Esophagus (tissue), 2 donors: ENCODE data around the gene KCNJ6. TPM values are rescaled to one million over a fixed set of nuclear protein-coding genes. Genes with fewer than 3 reads are reported as not detected.

Experiments
- H3K27ac ChIP-seq, 2 donors: one replicate each; pipeline ENCODE4 v1.5.1; 2013; ENCODE audit warnings: low read depth in 2 of 2, mild to moderate bottlenecking in 2 of 2, inconsistent platforms in 1 of 2, low read length in 1 of 2, moderate library complexity in 1 of 2
- H3K27me3 ChIP-seq, 2 donors: one replicate each; pipeline ENCODE4 v1.6.1; 2013; ENCODE audit warnings: low read length in 2 of 2, control low read depth in 1 of 2, mild to moderate bottlenecking in 1 of 2; ENCODE audit not compliant: insufficient read depth in 2 of 2, control insufficient read depth in 1 of 2
- H3K36me3 ChIP-seq, 2 donors: one replicate each; pipeline ENCODE4 v1.6.1; 2013; ENCODE audit warnings: low read length in 1 of 2; ENCODE audit not compliant: control insufficient read depth in 2 of 2, insufficient read depth in 2 of 2
- H3K4me1 ChIP-seq, 2 donors: one replicate each; pipeline ENCODE4 v1.6.1; 2013; ENCODE audit warnings: low read length in 1 of 2; ENCODE audit not compliant: control insufficient read depth in 2 of 2, insufficient read depth in 2 of 2
- H3K4me3 ChIP-seq, 2 donors: one replicate each; pipeline ENCODE4 v1.5.1; 2013; ENCODE audit warnings: low read length in 2 of 2, mild to moderate bottlenecking in 2 of 2, low read depth in 1 of 2, moderate library complexity in 1 of 2
- H3K9me3 ChIP-seq, 2 donors: one replicate each; pipeline ENCODE4 v1.6.1; 2013; ENCODE audit warnings: mild to moderate bottlenecking in 2 of 2, low read depth in 1 of 2, low read length in 1 of 2, moderate library complexity in 1 of 2; ENCODE audit not compliant: control insufficient read depth in 2 of 2, insufficient read depth in 1 of 2
- WGBS, 2 donors: extraction: QIAGEN DNeasy Blood & Tissue Kit; methylation state at CpG; one replicate each; pipeline ENCODE4 v1.1.7; 2013; 5-methylcytosine and 5-hydroxymethylcytosine counted together
- polyA plus RNA-seq, 2 donors: library from polyadenylated mRNA; stranded (reverse); fragments of 200-250 nt; gene quantifications; one replicate each; pipeline ENCODE4 v1.2.3, GENCODE V29; 2013
- donor health status: healthy with polysubstance abuse.
- donor health status: Bipolar disorder and iron deficiency.

KCNJ6 gene
- polyA plus RNA-seq, 2 donors = under 0.01 TPM; not detected in 1

DNA sequence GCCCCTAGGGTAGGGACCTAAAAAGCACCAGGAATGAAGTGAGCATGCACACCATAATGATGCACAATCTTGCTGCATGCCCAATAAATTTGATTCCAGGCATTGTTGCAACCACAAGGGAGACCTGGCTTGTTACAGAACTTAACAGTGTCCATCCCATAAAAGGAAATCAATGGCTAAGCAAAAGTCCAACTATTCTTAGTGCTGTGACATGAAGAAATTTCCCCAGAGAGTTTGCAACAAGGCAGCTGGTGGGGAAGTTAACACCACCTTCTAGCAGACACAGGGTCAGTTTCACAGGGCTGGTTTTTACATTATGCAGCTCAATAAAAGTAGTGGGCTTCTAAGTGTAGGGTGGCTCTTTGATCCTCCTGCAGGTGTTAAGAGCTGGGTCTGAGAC, 221.1 kb downstream of the KCNJ6 start:
- Histone ChIP-seq H3K4me3 (no peak overlapping the region), H3K27me3 (peaks cover 0 to 7% of the 10 kb centered on the region in 2 donors), H3K36me3 (no peaks in the 10 kb centered on the region), H3K4me1 (no peaks in the 10 kb centered on the region), H3K27ac (no peak overlapping the region), H3K9me3 (no peaks in the 10 kb centered on the region)

- 62 to 65% methylated on average over 3 of the region's 3 CpGs for WGBS, 2 donors
- peaks cover 0 to 3% of the 10 kb centered on the region in 2 donors for H3K27me3 ChIP-seq
Observed at GRCh38 chr21:37688952-37689659, 227.2 kb downstream of the KCNJ6 start.

GRCh38 chr21:37686991-37687810, 229.1 kb downstream of the KCNJ6 start:
- H3K9me3 ChIP-seq = no peaks in the 10 kb centered on the region
- no peaks in the 10 kb centered on the region for H3K4me1 ChIP-seq
- no peak overlapping the region for H3K4me3 ChIP-seq
- H3K27ac ChIP-seq = no peak overlapping the region
- no peaks in the 10 kb centered on the region for H3K27me3 ChIP-seq
- 62 to 71% methylated on average over 12 of the region's 12 CpGs for WGBS, 2 donors
- no peaks in the 10 kb centered on the region for H3K36me3 ChIP-seq

More at GRCh38 chr21:37688952-37689659, 227.2 kb downstream of the KCNJ6 start:
- H3K36me3 ChIP-seq = no peaks in the 10 kb centered on the region
- no peaks in the 10 kb centered on the region for H3K9me3 ChIP-seq
- no peak overlapping the region for H3K4me3 ChIP-seq
- no peaks in the 10 kb centered on the region for H3K4me1 ChIP-seq
- no peak overlapping the region for H3K27ac ChIP-seq

DNA sequence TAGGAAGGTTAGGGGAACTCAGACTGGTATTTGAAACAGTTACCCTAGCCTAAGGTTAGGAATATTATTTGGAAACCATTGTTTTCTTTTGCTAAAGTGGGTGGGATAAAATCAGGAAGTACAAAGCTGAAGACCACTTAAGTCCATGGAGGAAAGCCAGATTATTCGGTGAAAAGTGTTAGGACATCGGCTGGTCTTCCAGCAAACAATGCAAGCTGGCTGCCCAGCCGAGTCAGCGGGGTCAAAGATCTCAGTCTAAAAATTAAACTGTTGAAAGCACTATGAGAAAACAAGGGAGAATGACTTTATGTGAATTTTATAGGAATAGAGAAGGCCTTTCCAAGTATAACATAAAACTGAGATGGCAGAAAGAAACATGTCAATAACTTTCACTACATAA, 231.7 kb downstream of the KCNJ6 start:
- no peaks in the 10 kb centered on the region for H3K4me1 ChIP-seq
- 65 to 81% methylated on average over 4 of the region's 4 CpGs for WGBS, 2 donors

DNA sequence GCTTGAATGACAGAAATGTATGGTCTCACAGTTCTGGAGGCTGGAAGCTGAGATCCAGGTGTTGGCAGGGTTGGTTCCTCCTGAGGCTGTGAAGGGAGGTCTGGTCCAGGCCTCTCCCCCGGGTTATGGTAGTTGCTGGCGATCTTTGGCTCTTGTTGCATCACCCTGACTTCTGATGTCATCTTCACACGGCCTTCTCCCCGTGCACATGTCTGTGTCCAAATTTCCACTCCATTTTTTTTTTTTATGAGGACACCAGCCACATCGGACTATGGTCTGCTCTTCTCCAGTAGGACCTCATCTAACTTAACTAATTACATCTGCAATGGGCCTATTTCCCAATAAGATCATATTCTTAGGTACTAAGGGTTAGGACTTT, 232.2 kb downstream of the KCNJ6 start:
- Histone ChIP-seq H3K27me3 (no peaks in the 10 kb centered on the region), H3K9me3 (no peaks in the 10 kb centered on the region), H3K4me1 (no peaks in the 10 kb centered on the region), H3K27ac (no peak overlapping the region), H3K4me3 (no peak overlapping the region), H3K36me3 (no peaks in the 10 kb centered on the region)
- WGBS, 2 donors = 91 to 92% methylated on average over 5 of the region's 5 CpGs

More for the DNA sequence above, 231.7 kb downstream of the KCNJ6 start:
- Histone ChIP-seq H3K27ac (no peak overlapping the region), H3K4me3 (no peak overlapping the region), H3K36me3 (no peaks in the 10 kb centered on the region), H3K9me3 (no peaks in the 10 kb centered on the region), H3K27me3 (no peaks in the 10 kb centered on the region)

DNA sequence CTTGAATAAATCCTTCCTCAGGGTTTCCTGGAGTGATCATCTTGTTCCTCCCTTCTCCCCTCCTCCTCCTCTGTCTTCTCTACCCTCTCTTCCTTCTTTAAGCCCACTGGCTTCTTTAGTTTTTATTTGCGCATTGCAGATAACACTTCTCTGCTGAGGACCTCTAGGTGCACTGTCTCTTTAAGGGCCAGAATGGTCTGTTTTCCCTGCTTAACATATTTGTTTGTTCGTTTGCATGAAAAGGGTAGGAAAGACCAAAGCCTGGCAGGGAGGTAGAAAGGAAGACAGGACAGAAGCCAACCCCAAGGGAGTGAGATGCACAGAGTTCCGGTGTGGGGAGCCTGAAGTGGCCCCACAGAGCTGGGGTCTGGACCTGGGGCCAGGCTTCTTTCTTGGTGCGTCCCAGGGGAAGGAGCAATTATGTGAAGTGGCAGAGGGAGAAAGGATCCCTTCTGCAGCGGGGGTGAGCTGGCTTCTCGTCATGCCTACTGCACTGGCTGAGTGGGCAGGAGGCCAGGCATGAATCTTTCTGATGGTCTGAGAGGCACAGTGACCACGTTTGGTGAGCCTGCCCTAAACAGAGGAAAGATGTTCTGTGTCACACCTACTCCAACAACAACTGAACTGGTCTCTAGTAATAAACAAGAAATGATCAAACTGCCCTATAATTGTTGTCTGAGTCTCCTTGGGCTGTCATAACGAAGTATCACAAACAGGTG, 232.7 kb downstream of the KCNJ6 start:
- Histone ChIP-seq H3K36me3 (no peaks in the 10 kb centered on the region), H3K4me3 (no peak overlapping the region), H3K27me3 (no peaks in the 10 kb centered on the region), H3K27ac (no peak overlapping the region), H3K4me1 (no peaks in the 10 kb centered on the region), H3K9me3 (peaks cover 0 to 2% of the 10 kb centered on the region in 2 donors)
- 55 to 59% methylated on average over 8 of the region's 8 CpGs for WGBS, 2 donors

DNA sequence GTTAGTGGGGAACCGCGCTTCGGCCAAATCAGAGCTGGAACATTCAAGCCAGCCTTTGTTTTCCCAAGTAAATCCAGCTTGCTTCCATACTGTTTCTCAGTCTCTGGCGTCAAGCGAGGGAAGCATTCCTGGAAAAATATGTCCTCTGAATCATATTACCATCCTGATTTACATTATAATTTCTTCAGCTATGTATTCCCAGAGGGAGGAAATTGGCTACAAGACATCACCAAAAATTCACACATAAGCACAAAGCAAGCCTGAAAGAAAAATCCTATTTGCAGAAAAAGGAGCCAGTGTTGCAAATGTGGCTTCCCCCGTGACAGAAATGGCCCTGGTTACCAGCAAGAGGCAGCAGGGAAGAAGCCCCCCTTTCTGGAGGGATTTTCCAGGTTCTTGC, 233.3 kb downstream of the KCNJ6 start:
- whole genome bisulfite sequencing, 2 donors = 68 to 76% methylated on average over 6 of the region's 6 CpGs
- Histone ChIP-seq H3K27ac (no peak overlapping the region), H3K9me3 (peaks cover 0 to 2% of the 10 kb centered on the region in 2 donors), H3K4me1 (no peaks in the 10 kb centered on the region), H3K27me3 (no peaks in the 10 kb centered on the region), H3K4me3 (no peak overlapping the region), H3K36me3 (no peaks in the 10 kb centered on the region)

GRCh38 chr21:37677006-37677405, 239.3 kb downstream of the KCNJ6 start:
- H3K27ac ChIP-seq = no peak overlapping the region
- no peak overlapping the region for H3K4me3 ChIP-seq
- H3K36me3 ChIP-seq = no peaks in the 10 kb centered on the region
- 85 to 86% methylated on average over 4 of the region's 4 CpGs for WGBS, 2 donors
- peaks cover 0 to 2% of the 10 kb centered on the region in 2 donors for H3K9me3 ChIP-seq
- H3K4me1 ChIP-seq = peaks cover 0 to 3% of the 10 kb centered on the region in 2 donors
- peaks cover 0 to 6% of the 10 kb centered on the region in 2 donors for H3K27me3 ChIP-seq

DNA sequence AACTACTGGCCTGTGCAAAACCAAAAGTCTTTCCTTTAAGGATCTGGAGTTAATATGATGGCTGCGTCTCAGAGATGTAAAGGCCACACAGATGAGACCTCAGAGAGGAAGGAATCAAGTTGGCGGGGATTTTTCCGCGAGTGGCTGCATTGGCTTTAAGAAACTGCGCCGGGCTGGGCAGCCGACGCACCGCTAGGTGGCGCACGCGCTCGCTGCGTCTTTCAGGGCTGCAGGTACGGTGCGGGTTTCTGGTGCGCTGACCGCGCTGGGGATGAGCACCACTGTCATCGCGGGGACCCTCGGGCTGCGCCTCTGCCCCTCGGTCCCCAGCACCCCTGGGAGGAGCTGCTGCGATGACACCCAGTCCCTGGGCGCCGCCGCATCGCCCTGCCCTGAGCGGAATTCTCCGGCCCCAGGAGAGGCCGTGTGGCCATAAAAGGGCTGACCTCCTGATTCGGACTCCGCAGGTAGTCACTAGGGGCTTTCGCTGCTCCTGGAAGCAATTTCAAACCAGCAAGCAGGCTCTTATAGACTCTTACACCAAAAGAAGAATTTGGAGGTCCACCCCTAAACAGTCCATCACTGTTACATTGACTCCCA, 241.0 kb downstream of the KCNJ6 start:
- Histone ChIP-seq H3K9me3 (peaks cover 0 to 2% of the 10 kb centered on the region in 2 donors), H3K27me3 (peaks cover 0 to 6% of the 10 kb centered on the region in 2 donors), H3K4me1 (peaks cover 0 to 3% of the 10 kb centered on the region in 2 donors), H3K27ac (no peak overlapping the region), H3K4me3 (no peak overlapping the region), H3K36me3 (no peaks in the 10 kb centered on the region)
- WGBS, 2 donors = 13 to 17% methylated on average over 35 of the region's 35 CpGs
